Measurements from ENCODE around the gene CRMP1. TPM values are rescaled to one million over a fixed set of nuclear protein-coding genes. Genes with fewer than 3 reads are reported as not detected.

Gene CRMP1
- polyA plus RNA-seq, 1 donor (not counting 4 experiments of a cell fraction or from before 2014, with no cell fraction given) = 0.03 TPM

GRCh38 chr4:5810770-5811430 lies 82.0 kb downstream of the CRMP1 start:
- H3K27ac ChIP-seq (ENCODE audit: control insufficient read depth, insufficient read depth, low read length) = no peak overlapping the region
- dilution Hi-C loops (cut with MboI; ENCODE audit: extremely low pct_ligation_motif_present, low sequenced_read_pairs) = no loop called here
- H3K9ac ChIP-seq (ENCODE audit: control insufficient read depth, extremely low read depth, insufficient read depth, low read length) = no peak overlapping the region
- no peaks in the 10 kb centered on the region for H3K9me3 ChIP-seq (ENCODE audit: control insufficient read depth, low read depth, low read length)
- H3K4me3 ChIP-seq (ENCODE audit: control insufficient read depth in 2 of 3, extremely low read depth in 1 of 3, insufficient read depth in 2 of 3, low read depth in 1 of 3, low read length in 3 of 3) = no peak overlapping the region
- H2AFZ ChIP-seq (ENCODE audit: control insufficient read depth, low read length) = no peak overlapping the region
- DNase-seq (ENCODE audit: low read depth, low spot score) = no peak
- no peak for FAIRE-seq
- H3K4me2 ChIP-seq (ENCODE audit: control insufficient read depth, extremely low read depth, insufficient read depth, low read depth, low read length) = no peak overlapping the region
- H4K20me1 ChIP-seq (ENCODE audit: control insufficient read depth, extremely low read depth, insufficient read depth, low read length) = peaks cover 3% of the 10 kb centered on the region
- peaks cover 48 to 50% of the 10 kb centered on the region in 2 experiments for H3K36me3 ChIP-seq (ENCODE audit: control insufficient read depth in 2 of 2, extremely low read depth in 1 of 2, insufficient read depth in 2 of 2, low read length in 2 of 2)
- no peaks in the 10 kb centered on the region for H3K27me3 ChIP-seq (ENCODE audit: control insufficient read depth, extremely low read depth, insufficient read depth, low read length)
- no peaks in the 10 kb centered on the region for H3K79me2 ChIP-seq (ENCODE audit: control insufficient read depth, insufficient read depth, low read length)
- no peaks in the 10 kb centered on the region for H3K9me1 ChIP-seq (ENCODE audit: control insufficient read depth, extremely low read depth, insufficient read depth, low read length)
- H3K4me1 ChIP-seq (ENCODE audit: control insufficient read depth, extremely low read depth, insufficient read depth, low read length) = no peaks in the 10 kb centered on the region
- no peak for TF ChIP-seq EZH2 (IDR thresholded peaks at IDR 0.05; ENCODE audit: low read length)
- TF ChIP-seq CTCF (optimal IDR thresholded peaks at IDR 0.05 in 1 of 3, IDR thresholded peaks at IDR 0.05 in 1 of 3, conservative IDR thresholded peaks at IDR 0.05 in 1 of 3; ENCODE audit: extremely low read depth in 1 of 3, insufficient read depth in 2 of 3, low read length in 3 of 3) = no peak

- TF ChIP-seq EZH2 (IDR thresholded peaks at IDR 0.05; ENCODE audit: low read length) (no peak), CTCF (optimal IDR thresholded peaks at IDR 0.05 in 1 of 3, IDR thresholded peaks at IDR 0.05 in 1 of 3, conservative IDR thresholded peaks at IDR 0.05 in 1 of 3; ENCODE audit: extremely low read depth in 1 of 3, insufficient read depth in 2 of 3, low read length in 3 of 3) (no peak)
- Histone ChIP-seq H2AFZ (ENCODE audit: control insufficient read depth, low read length) (no peak overlapping the region), H3K4me2 (ENCODE audit: control insufficient read depth, extremely low read depth, insufficient read depth, low read depth, low read length) (no peak overlapping the region), H3K4me1 (ENCODE audit: control insufficient read depth, extremely low read depth, insufficient read depth, low read length) (no peaks in the 10 kb centered on the region), H3K79me2 (ENCODE audit: control insufficient read depth, insufficient read depth, low read length) (no peaks in the 10 kb centered on the region), H3K27ac (ENCODE audit: control insufficient read depth, insufficient read depth, low read length) (no peak overlapping the region), H3K9me1 (ENCODE audit: control insufficient read depth, extremely low read depth, insufficient read depth, low read length) (no peaks in the 10 kb centered on the region), H3K4me3 (ENCODE audit: control insufficient read depth in 2 of 3, extremely low read depth in 1 of 3, insufficient read depth in 2 of 3, low read depth in 1 of 3, low read length in 3 of 3) (no peak overlapping the region), H3K36me3 (ENCODE audit: control insufficient read depth in 2 of 2, extremely low read depth in 1 of 2, insufficient read depth in 2 of 2, low read length in 2 of 2) (peaks cover 46 to 56% of the 10 kb centered on the region in 2 experiments), H3K9me3 (ENCODE audit: control insufficient read depth, low read depth, low read length) (no peaks in the 10 kb centered on the region), H3K27me3 (ENCODE audit: control insufficient read depth, extremely low read depth, insufficient read depth, low read length) (no peaks in the 10 kb centered on the region), H3K9ac (ENCODE audit: control insufficient read depth, extremely low read depth, insufficient read depth, low read length) (no peak overlapping the region), H4K20me1 (ENCODE audit: control insufficient read depth, extremely low read depth, insufficient read depth, low read length) (peaks cover 3% of the 10 kb centered on the region)
- FAIRE-seq (no peak), DNase-seq (ENCODE audit: low read depth, low spot score) (no peak)
- dilution Hi-C loops (cut with MboI; ENCODE audit: extremely low pct_ligation_motif_present, low sequenced_read_pairs) = no loop called here
These were observed 82.7 kb downstream of the CRMP1 start for GRCh38 chr4:5810151-5810550.

Data from keratinocyte (primary cell).